DOHH2 (cell line): Measurements from ENCODE around the gene DNAJC18.

ENCODE experiments used
- H3F3A ChIP-seq: fragments of 200-600 bp; sonication (generic), shearing (Covaris generic); 2 replicates; pipeline ENCODE4 v1.6.0; 2016; ENCODE audit warnings: antibody characterized with exemption, mild to moderate bottlenecking; ENCODE audit not compliant: control insufficient read depth, insufficient read depth
- H3K27ac ChIP-seq: fragments of 200-600 bp; sonication (generic); 2 replicates; pipeline ENCODE4 v1.5.1; 2014; ENCODE audit warnings: low read depth, mild to moderate bottlenecking, low read length, moderate library complexity
- H3K27me3 ChIP-seq: fragments of 200-600 bp; sonication (generic); 2 replicates; pipeline ENCODE4 v1.6.1; 2014; ENCODE audit warnings: mild to moderate bottlenecking, low read length, mixed read lengths; ENCODE audit not compliant: control insufficient read depth
- H3K36me3 ChIP-seq: fragments of 200-600 bp; sonication (generic); 2 replicates; pipeline ENCODE4 v1.6.1; 2014; ENCODE audit warnings: mild to moderate bottlenecking, low read length, moderate library complexity, mixed read lengths; ENCODE audit not compliant: control insufficient read depth
- H3K4me1 ChIP-seq: fragments of 200-600 bp; sonication (generic); 2 replicates; pipeline ENCODE4 v1.6.1; 2014; ENCODE audit warnings: mild to moderate bottlenecking, low read length, mixed read lengths; ENCODE audit not compliant: control insufficient read depth
- H3K4me2 ChIP-seq: fragments of 200-600 bp; sonication (generic); 2 replicates; pipeline ENCODE4 v1.6.0; 2014; ENCODE audit warnings: mild to moderate bottlenecking, low read length, moderate library complexity
- H3K4me3 ChIP-seq: fragments of 200-600 bp; sonication (generic); 2 replicates; pipeline ENCODE4 v1.5.1; 2014; ENCODE audit warnings: mild to moderate bottlenecking, low read length, mixed read lengths
- H3K79me2 ChIP-seq: fragments of 200-600 bp; sonication (generic); 2 replicates; pipeline ENCODE4 v1.6.1; 2014; ENCODE audit warnings: mild to moderate bottlenecking, low read length, mixed read lengths; ENCODE audit not compliant: control insufficient read depth
- H3K9me2 ChIP-seq: fragments of 200-600 bp; sonication (generic); replicated peaks from 2 replicates; pipeline ENCODE4 v1.6.1; 2014; ENCODE audit warnings: mild to moderate bottlenecking, low read length, mixed read lengths; ENCODE audit not compliant: control insufficient read depth
- H3K9me3 ChIP-seq: fragments of 200-600 bp; sonication (generic); 2 replicates; pipeline ENCODE4 v1.6.1; 2014; ENCODE audit warnings: antibody characterized with exemption, low read length, mixed read lengths; ENCODE audit not compliant: control insufficient read depth, insufficient read depth
- H4K20me1 ChIP-seq: fragments of 200-600 bp; sonication (generic); 2 replicates; pipeline ENCODE4 v1.6.0; 2014; ENCODE audit warnings: low read depth, mild to moderate bottlenecking, antibody characterized with exemption, low read length, moderate library complexity; ENCODE audit not compliant: control insufficient read depth, insufficient read depth
- CTCF ChIP-seq: fragments of 200-600 bp; sonication (generic); IDR thresholded peaks from one replicate; pipeline ENCODE4 v1.5.1; 2014; ENCODE audit warnings: antibody characterized with exemption, mild to moderate bottlenecking, low read depth, low read length; ENCODE audit not compliant: poor library complexity, severe bottlenecking
- EZH2phosphoT487 ChIP-seq: fragments of 200-600 bp; sonication (generic); IDR thresholded peaks from 2 replicates; pipeline ENCODE4 v1.6.1; 2017; ENCODE audit warnings: borderline replicate concordance, mild to moderate bottlenecking, antibody characterized with exemption, low read length, moderate library complexity, mixed read lengths

DNAJC18 gene

GRCh38 chr5:139376364-139376763, 63.0 kb downstream of the DNAJC18 start:
- no peak for TF ChIP-seq EZH2phosphoT487
- no peak for TF ChIP-seq CTCF
- Histone ChIP-seq H3K27me3 (no peaks in the 10 kb centered on the region), H3K9me2 (no peaks in the 10 kb centered on the region), H3K36me3 (peaks cover 9% of the 10 kb centered on the region), H3K79me2 (no peaks in the 10 kb centered on the region), H3K9me3 (no peaks in the 10 kb centered on the region), H3F3A (peaks cover 8% of the 10 kb centered on the region; the same call in 1 of the 2 replicates), H3K4me3 (no peak overlapping the region), H4K20me1 (no peaks in the 10 kb centered on the region), H3K4me1 (no peaks in the 10 kb centered on the region), H3K27ac (no peak overlapping the region), H3K4me2 (no peak overlapping the region)

- Histone ChIP-seq H3K9me2 (no peaks in the 10 kb centered on the region), H3F3A (peaks cover 8% of the 10 kb centered on the region; the same call in 1 of the 2 replicates), H3K27me3 (no peaks in the 10 kb centered on the region), H3K4me1 (no peaks in the 10 kb centered on the region), H4K20me1 (no peaks in the 10 kb centered on the region), H3K79me2 (no peaks in the 10 kb centered on the region), H3K4me3 (no peak overlapping the region), H3K27ac (no peak overlapping the region), H3K9me3 (no peaks in the 10 kb centered on the region), H3K36me3 (peaks cover 14% of the 10 kb centered on the region), H3K4me2 (no peak overlapping the region)
- TF ChIP-seq CTCF (peak; percentile 29), EZH2phosphoT487 (no peak)
These were observed 64.4 kb downstream of the DNAJC18 start for GRCh38 chr5:139374909-139375308.

DNA sequence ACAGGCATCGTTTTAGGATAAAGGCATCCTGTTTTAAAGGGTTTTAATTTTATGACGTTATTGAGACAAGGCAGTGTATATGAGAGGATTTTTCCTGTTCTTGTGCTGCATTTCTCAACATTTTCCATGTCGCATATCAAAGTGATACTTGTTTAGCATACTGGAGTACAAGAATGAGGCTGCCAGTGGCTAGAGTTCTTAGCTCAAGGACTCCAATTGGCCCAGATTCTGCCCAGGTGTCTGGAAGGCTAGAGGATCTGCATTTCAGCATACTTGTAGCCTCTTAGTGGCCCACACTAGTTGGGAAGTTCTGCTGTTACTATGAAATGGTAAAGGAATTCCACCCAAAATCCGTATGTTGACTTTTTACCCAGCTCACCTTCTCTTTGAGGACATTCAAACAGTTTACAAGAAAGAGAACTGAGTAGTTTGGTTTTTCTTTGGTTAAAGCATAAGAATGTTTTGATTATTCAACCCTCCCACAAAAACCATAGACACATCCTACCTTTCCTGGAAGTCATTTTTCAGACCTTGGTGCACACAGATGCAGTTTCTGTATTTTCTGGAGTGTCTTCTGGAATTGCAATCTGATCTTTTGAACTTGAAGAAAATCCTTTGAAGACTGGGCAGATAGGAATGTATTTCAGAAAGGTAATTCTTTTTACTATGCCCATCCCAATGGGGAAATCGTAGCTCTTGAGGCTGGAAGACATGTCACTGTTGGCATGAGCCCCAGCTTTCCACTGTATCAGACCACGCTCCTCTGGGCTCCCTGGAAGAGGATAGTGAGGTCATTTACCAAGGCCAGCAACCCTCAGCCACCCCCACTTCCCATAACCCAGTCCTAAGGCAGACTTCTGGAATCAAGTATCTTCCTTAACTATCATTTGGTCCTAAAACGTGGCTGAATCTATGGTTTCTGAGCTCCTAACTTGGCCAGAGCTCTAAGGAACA, 67.6 kb downstream of the DNAJC18 start:
- no peak overlapping the region for H3K4me2 ChIP-seq
- H3K27ac ChIP-seq = no peak overlapping the region
- H3K9me3 ChIP-seq = no peaks in the 10 kb centered on the region
- peaks cover 40% of the 10 kb centered on the region for H3K36me3 ChIP-seq
- H3K4me1 ChIP-seq = no peaks in the 10 kb centered on the region
- peaks cover 18% of the 10 kb centered on the region; the same call in 1 of the 2 replicates for H3F3A ChIP-seq
- no peaks in the 10 kb centered on the region for H3K27me3 ChIP-seq
- H3K79me2 ChIP-seq = no peaks in the 10 kb centered on the region
- TF ChIP-seq EZH2phosphoT487 (no peak), CTCF (no peak)
- H3K4me3 ChIP-seq = no peak overlapping the region
- H3K9me2 ChIP-seq = no peaks in the 10 kb centered on the region
- H4K20me1 ChIP-seq = no peaks in the 10 kb centered on the region
